NCI-H2107 (cell line): ENCODE data around the gene DCAF10.
"Not testable (repeated sequence)": the region's sequence is repeated elsewhere in the genome, so short reads cannot be mapped to it uniquely, and the experiment has no call there.

Experiments used
- DNase-seq: peaks from one replicate; lab custom pipeline; 2025; lab: John Stamatoyannopoulos, UW

The DCAF10 gene

GRCh38 chr9:37909326-37909725 is 108.7 kb downstream of the DCAF10 start:
- DNase-seq, result no peak

DNA sequence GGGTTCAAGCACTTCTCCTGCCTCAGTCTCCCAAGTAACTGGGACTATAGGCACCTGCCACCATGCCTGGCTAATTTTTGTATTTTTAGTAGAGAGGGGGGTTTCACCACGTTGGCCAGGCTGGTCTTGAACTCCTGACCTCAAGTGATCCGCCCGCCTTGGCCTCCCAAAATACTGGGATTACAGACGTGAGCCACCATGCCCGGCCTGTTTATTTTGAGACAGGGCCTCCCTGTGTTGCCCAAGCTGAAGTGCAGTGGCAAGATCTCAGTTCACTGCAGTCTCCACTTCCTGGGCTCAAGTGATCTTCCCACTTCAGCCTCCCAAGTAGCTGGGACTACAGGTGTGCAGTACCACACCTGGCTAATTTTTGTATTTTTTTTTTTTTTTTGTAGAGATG is 109.2 kb downstream of the DCAF10 start:
- not testable (repeated sequence) for DNase-seq

DNA sequence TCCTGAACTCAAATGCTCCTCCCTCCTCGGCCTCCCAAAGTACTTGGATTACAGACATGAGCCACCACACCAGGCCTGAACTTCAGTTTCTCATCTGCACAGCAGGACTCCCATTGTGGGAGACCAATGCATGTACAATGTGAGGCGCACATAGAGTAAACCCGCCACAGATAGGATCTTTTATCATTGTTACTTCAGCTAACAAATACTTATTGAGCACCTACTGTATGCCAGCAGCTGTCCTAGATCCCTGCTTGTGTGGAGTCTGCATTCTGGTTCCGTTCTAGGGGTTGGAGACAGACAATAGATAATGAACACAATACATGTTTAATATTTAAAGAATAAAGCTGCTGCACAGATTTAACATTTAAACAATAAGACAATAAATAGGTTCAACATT is 109.7 kb downstream of the DCAF10 start:
- DNase-seq, result no peak

DNA sequence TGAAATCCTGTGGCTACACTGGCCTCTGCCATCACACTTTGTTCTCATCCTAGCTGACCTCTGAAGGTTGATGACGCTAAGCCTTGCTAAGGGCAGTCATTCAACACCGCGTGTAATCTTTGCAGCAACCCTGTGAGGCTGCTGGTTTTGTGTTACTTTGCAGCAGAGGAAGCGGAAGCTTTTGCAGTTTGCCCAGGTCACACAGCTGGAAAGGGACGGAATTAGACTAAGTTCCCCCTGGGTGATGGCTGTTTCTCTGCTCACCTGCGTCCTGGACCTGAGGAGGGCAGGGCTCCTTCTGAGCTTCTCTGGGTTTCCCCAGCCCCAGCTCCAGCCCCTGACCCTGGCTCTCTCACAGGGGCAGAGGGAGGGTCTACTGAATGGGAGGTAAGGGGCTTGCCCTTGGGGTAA is 110.7 kb downstream of the DCAF10 start:
- no peak for DNase-seq

- peak; percentile 68 for DNase-seq
Observed at GRCh38 chr9:37913480-37914153, 113.0 kb downstream of the DCAF10 start.

- no peak for DNase-seq
Observed at GRCh38 chr9:37914154-37914551, 113.6 kb downstream of the DCAF10 start.

DNA sequence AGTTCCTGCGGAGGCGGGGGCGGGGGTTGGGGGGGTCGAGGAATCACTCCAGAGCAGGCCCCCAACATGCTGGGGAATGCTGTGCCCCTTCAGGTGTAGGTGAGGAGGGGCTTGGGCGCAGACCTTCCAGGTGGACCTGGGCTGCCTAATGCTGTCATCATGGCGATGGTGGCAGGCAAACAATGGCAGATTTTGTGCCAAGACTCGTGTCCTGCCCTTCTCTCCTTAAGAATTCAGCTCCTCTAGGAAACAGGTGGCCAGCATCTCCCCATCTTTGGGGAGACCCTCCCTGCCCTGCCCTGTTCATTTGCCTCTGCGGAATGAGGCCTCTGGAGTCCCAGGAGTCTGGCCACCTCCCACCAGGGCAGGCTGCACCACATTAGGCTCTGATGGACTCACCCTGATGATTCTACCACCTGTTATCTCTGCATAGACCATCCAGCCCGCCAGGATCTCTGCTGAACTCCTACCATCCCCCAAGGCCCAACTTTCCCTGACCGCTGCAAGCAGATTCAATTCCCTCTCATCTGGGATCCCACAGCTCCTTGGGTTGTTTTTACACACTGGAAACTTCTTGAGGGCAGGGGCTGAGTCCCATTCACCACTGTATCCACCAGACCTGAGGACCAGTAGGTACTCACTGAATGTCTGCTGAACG is 114.2 kb downstream of the DCAF10 start:
- no peak for DNase-seq

DNA sequence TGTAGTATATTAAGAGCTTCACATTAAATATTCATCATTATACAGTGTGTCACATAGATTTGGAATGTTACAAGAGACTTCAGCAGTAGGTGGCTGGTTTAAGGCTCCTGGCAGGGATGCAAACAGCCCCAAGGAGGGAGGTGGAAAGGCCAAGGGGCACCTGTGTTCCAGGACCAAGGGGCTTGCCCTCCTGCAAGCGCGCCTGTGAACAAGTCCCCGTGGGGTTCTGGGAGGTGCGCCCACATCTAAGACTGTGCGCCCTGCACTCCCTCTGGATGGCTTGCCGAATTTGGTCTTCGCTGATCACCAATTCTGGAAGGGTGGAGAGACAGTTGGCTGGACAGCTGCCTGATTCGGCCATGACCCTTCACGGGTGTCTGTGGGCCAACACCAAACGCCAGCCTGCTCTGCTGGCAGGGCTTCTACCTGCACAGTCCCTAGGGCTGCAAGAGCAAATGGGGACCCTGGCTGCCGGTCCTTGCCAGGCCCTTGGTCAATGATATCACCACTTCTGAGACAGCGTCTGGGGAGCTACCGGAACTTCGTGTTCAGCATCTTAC is 115.4 kb downstream of the DCAF10 start:
- no peak for DNase-seq

- no peak for DNase-seq
Observed at GRCh38 chr9:37916471-37917312, 116.1 kb downstream of the DCAF10 start.
